Lung microvascular endothelial cell (primary cell): ENCODE measurements around the gene ADGRL3. TPM values are rescaled to one million over a fixed set of nuclear protein-coding genes. Genes with fewer than 3 reads are reported as not detected.
"Not testable (repeated sequence)": the region's sequence is repeated elsewhere in the genome, so short reads cannot be mapped to it uniquely, and the experiment has no call there.

Experiments
- DNase-seq, 2 donors: peaks; one replicate each; pipeline versions ENCODE4 v3.0.0 to v3.0.0-alpha.2; 2010; ENCODE audit warnings: low read depth in 2 of 2
- total RNA-seq: library from RNA; depleted of rRNA; stranded (reverse); fragments of >200 nt; gene quantifications from 2 replicates; pipeline ENCODE4 v1.2.1, GENCODE V29; 2014

Gene ADGRL3
- total RNA-seq, 1 donor from 2014 or later: 1.6 TPM

- DNase-seq: no peak
These were observed 4.9 kb downstream of the ADGRL3 start for GRCh38 chr4:61205066-61205465.

- not testable (repeated sequence) for DNase-seq
These were observed 7.0 kb downstream of the ADGRL3 start for GRCh38 chr4:61207156-61207555.

GRCh38 chr4:61210186-61210939 is 10.2 kb downstream of the ADGRL3 start:
- no peak for DNase-seq

- no peak for DNase-seq
These were observed 11.7 kb downstream of the ADGRL3 start for GRCh38 chr4:61211781-61212180.

GRCh38 chr4:61212788-61213187 is 12.7 kb downstream of the ADGRL3 start:
- no peak for DNase-seq

- DNase-seq: no peak
These were observed 14.6 kb downstream of the ADGRL3 start for GRCh38 chr4:61214680-61215079.

- no peak for DNase-seq
These were observed 17.1 kb downstream of the ADGRL3 start for GRCh38 chr4:61217222-61217621.

- DNase-seq: no peak
These were observed 20.4 kb downstream of the ADGRL3 start for GRCh38 chr4:61220556-61220955.

GRCh38 chr4:61223385-61223784 is 23.3 kb downstream of the ADGRL3 start:
- DNase-seq: no peak

GRCh38 chr4:61224573-61224972 is 24.4 kb downstream of the ADGRL3 start:
- DNase-seq: no peak

GRCh38 chr4:61225656-61226055 is 25.5 kb downstream of the ADGRL3 start:
- no peak for DNase-seq

- DNase-seq: no peak
These were observed 31.3 kb downstream of the ADGRL3 start for GRCh38 chr4:61231421-61231820.

GRCh38 chr4:61239250-61239649 is 39.1 kb downstream of the ADGRL3 start:
- DNase-seq: no peak

GRCh38 chr4:61243962-61244361 is 43.8 kb downstream of the ADGRL3 start:
- DNase-seq: no peak

GRCh38 chr4:61245069-61245714 is 45.1 kb downstream of the ADGRL3 start:
- DNase-seq: no peak

- no peak for DNase-seq
These were observed 45.9 kb downstream of the ADGRL3 start for GRCh38 chr4:61246034-61246433.

- DNase-seq: no peak
These were observed 48.6 kb downstream of the ADGRL3 start for GRCh38 chr4:61248705-61249104.

- no peak for DNase-seq
These were observed 51.0 kb downstream of the ADGRL3 start for GRCh38 chr4:61251129-61251528.

- DNase-seq: no peak
These were observed 54.3 kb downstream of the ADGRL3 start for GRCh38 chr4:61254406-61254805.

GRCh38 chr4:61273233-61273632 is 73.1 kb downstream of the ADGRL3 start:
- DNase-seq: no peak

- DNase-seq: no peak
These were observed 74.2 kb downstream of the ADGRL3 start for GRCh38 chr4:61274286-61274685.

- no peak for DNase-seq
These were observed 75.1 kb downstream of the ADGRL3 start for GRCh38 chr4:61275241-61275640.

GRCh38 chr4:61276029-61276428 is 75.9 kb downstream of the ADGRL3 start:
- DNase-seq: no peak
